Keratinocyte (primary cell): Measurements from ENCODE around the gene TMEM187.

Experiments
- CTCF ChIP-seq, 3 experiments: IDR thresholded peaks in 1 of 3; conservative IDR thresholded peaks in 1 of 3; optimal IDR thresholded peaks in 1 of 3; 2 replicates in 2 of 3; 3 replicates in 1 of 3; pipeline versions ENCODE3 to v1.5.1; 2011; ENCODE audit warnings: low read length in 3 of 3, mild to moderate bottlenecking in 3 of 3, moderate library complexity in 2 of 3, control low read depth in 1 of 3, inconsistent platforms in 1 of 3; ENCODE audit not compliant: insufficient read depth in 2 of 3; ENCODE audit errors: extremely low read depth in 1 of 3
- EZH2 ChIP-seq: IDR thresholded peaks from one replicate; pipeline ENCODE4 v1.6.1; 2012; ENCODE audit warnings: inconsistent platforms, mild to moderate bottlenecking, low read length, moderate library complexity

GRCh38 chrX:153993978-153994377, 21.4 kb downstream of the TMEM187 start:
- TF ChIP-seq EZH2, result no peak
- TF ChIP-seq CTCF (optimal IDR thresholded peaks at IDR 0.05 in 1 of 3, IDR thresholded peaks at IDR 0.05 in 1 of 3, conservative IDR thresholded peaks at IDR 0.05 in 1 of 3; ENCODE audit: extremely low read depth in 1 of 3, insufficient read depth in 2 of 3, low read length in 3 of 3), result no peak
